Measurements from ENCODE around the gene C1orf87.
A peak's percentile ranks its signal among the peaks of the same experiment; 100 is the strongest.

The C1orf87 gene

GRCh38 chr1:59947047-59947938, 126.3 kb downstream of the C1orf87 start (continued):
- TF ChIP-seq ATF2 (tag by site-specific recombination; IDR thresholded peaks at IDR 0.05; ENCODE audit: low read depth) (no peak), ZNF350 (tag by site-specific recombination; IDR thresholded peaks at IDR 0.05) (no peak), ZNF561 (tag by site-specific recombination; IDR thresholded peaks at IDR 0.05; ENCODE audit: borderline replicate concordance) (0 out of 2 replicates have a peak, but pooled peaks have one; percentile 73), ZNF366 (tag by site-specific recombination; conservative IDR thresholded peaks at IDR 0.05) (no peak), ZNF132 (tag by site-specific recombination; IDR thresholded peaks at IDR 0.05; ENCODE audit: borderline replicate concordance) (no peak), ZNF19 (tag by site-specific recombination; IDR thresholded peaks at IDR 0.05; ENCODE audit: low read depth) (no peak), PRDM6 (tag by site-specific recombination; IDR thresholded peaks at IDR 0.05) (peak; percentile 85), ZNF10 (tag by site-specific recombination; IDR thresholded peaks at IDR 0.05) (no peak), ZNF654 (tag by site-specific recombination; IDR thresholded peaks at IDR 0.05; ENCODE audit: low read depth) (peak; percentile 94), ZSCAN4 (tag by site-specific recombination; IDR thresholded peaks at IDR 0.05) (no peak), CTCF (tag by site-specific recombination; IDR thresholded peaks at IDR 0.05) (peak; percentile 54; the same call in 1 of the 2 replicates), ZNF174 (tag by site-specific recombination; IDR thresholded peaks at IDR 0.05) (no peak)

- no peaks in the 10 kb centered on the region for H3K9me3 ChIP-seq (ENCODE audit: control insufficient read depth, insufficient read depth, low read depth, low read length)
- H3K27ac ChIP-seq (ENCODE audit: extremely low read depth, low read depth, low read length), result no peak overlapping the region
- H3K4me1 ChIP-seq (ENCODE audit: control insufficient read depth, insufficient read depth, low read length), result no peaks in the 10 kb centered on the region
- H3K4me3 ChIP-seq (ENCODE audit: low read depth, low read length), result no peak overlapping the region
- POLR2A ChIA-PET, result no interaction called here
- TF ChIP-seq ZNF521 (tag by site-specific recombination; IDR thresholded peaks at IDR 0.05) (no peak), ZNF37A (tag by site-specific recombination; IDR thresholded peaks at IDR 0.05) (no peak), ZNF404 (tag by site-specific recombination; IDR thresholded peaks at IDR 0.05) (no peak), ZNF175 (tag by site-specific recombination; IDR thresholded peaks at IDR 0.05) (no peak), TCF7L2 (IDR thresholded peaks at IDR 0.05; ENCODE audit: borderline replicate concordance, low read depth, low read length) (no peak), PRDM4 (tag by site-specific recombination; IDR thresholded peaks at IDR 0.05) (no peak)
- CTCF ChIA-PET, result interaction anchor here (0.6 to 8.1 kb wide), 8 partner anchors 14 to 354 kb away, joined by 3 to 177 read pairs (median 16); no protein-coding TSS in a partner anchor
- H3K36me3 ChIP-seq (ENCODE audit: control insufficient read depth in 2 of 2, insufficient read depth in 1 of 2, low read length in 2 of 2), result no peaks in the 10 kb centered on the region
These were observed 127.8 kb downstream of the C1orf87 start for GRCh38 chr1:59945790-59946189.

All from HEK293 (cell line).